T-helper 22 cell (primary cell): ENCODE measurements around the gene SLC6A12.

Source experiments
- DNase-seq: peaks from one replicate; pipeline ENCODE4 v3.0.0-alpha.2; 2020; ENCODE audit warnings: low read depth

SLC6A12 gene

DNA sequence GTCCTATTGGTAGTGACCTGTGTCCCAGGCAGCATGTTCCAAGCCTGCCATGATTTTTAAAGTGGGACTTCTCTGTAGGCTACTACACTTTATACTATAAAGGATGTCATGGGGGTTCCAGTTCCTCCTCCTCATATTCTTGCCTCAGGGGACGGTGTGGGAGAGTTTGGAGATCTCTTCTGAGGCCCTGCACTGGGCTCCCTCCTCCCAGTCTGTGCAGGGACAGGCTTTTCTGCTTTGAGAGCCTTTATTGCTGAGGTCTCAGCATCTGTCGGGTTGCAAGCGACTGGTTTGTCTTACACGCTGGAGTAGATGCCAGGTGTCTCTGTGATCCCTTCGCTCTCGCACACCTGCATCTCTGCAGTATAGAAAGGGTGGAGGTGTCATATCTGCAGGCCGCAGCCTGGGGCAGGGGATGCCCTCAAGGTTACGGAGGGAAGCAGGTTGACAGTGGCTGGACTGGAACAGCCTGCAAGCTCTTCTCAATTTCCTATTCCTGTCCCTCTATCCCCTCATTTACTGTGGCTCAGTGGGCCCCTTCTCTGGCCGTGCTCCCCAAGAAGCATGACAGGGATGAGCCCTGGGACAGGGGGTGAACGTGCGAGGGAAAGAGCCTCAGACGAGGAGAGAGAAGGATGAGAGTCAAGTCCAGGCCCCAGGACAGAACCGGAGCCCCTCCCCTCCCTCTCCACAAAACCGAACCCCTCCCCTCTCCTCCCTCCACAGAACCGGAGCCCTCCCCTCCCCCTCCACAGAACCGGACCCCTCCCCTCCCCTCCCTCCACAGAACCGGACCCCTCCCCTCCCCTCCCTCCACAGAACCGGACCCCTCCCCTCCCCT is 51.3 kb downstream of the SLC6A12 start:
- DNase-seq = no peak

DNA sequence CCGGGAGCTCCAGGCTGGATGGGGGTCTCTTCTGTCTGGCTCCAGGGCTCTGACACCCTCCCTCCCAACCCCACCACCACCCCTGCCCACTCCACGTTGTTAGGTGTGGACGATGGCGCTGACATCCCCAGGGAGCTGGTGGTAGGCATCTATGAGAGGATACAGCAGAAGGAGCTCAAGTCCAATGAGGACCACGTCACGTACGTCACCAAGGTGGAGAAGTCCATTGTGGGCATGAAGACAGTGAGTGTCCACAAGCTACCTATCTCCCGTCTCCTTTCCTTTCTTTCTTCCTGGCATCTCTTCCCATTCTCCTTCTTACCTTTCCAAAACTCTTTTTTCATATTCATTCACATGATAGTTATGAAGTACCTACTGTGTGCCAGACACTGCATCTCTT is 52.1 kb downstream of the SLC6A12 start:
- no peak for DNase-seq

DNA sequence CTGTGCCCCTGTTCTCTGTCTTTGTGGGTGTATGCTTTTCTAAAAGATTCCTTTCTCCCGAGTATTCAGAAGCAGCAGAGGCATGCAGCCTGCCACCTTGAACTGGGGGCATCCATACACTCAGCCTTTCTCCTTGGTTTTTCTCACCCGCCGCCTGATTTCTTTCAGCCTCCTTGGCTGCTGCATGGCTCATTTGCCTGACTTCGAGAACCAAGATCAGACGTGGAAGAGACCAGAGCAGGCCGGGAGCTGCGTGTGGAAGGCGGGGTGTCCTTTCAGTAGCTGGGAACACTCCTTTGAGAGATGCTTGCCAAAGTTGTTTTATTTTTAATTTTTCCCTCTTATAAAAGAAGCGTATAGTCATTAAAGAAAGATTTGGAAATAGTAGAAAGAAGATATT is 53.1 kb downstream of the SLC6A12 start:
- DNase-seq = no peak

DNA sequence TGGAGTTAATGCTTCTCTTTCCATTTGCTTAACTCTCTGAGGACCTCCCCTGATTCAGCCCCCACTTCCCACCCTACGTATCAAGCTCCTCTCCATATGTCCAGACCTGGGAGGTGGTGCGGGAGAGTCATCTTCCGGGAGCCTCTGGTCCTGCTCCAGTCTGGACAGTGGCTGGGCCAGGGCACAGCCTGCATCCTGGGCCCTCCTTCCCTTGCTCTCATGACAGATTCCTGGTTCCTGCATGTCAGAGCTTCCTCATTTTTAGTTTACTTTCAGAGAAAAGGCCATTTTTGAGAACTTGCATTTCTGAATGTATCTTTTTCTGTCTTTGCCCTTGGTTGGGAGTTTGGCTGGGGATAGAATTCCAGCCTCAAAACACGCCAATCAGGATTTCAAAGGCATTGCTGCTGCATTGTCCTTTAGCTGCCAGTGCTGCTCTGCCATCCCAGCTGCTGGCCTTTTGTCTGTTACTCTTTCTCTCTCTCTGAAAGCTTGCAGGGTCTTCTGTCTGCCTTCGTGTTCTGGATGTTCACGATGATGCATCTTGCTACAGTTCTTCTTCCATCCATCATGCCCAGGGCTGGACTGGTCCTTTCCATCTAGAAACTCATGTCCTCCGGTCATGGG is 54.7 kb downstream of the SLC6A12 start:
- no peak for DNase-seq

DNA sequence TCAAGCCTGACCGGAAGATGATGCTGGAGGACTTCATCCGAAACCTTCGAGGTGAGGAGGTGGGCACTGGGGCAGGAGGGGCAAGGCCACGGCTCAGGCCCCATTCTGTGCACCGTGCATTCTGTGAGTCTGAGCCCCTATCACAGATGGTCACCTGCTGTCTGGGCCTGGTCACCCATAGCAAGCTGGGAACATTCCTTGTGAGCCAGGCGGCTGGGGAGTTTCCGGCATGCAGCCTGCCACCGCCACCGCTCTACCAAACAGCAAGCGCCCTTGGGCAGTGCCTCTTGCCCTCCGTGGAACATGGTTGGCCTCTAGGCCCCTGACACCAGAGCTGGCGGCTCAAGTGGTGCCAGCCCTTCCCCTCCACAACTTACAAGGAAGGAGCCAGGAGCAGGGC is 56.3 kb downstream of the SLC6A12 start:
- DNase-seq = no peak

DNA sequence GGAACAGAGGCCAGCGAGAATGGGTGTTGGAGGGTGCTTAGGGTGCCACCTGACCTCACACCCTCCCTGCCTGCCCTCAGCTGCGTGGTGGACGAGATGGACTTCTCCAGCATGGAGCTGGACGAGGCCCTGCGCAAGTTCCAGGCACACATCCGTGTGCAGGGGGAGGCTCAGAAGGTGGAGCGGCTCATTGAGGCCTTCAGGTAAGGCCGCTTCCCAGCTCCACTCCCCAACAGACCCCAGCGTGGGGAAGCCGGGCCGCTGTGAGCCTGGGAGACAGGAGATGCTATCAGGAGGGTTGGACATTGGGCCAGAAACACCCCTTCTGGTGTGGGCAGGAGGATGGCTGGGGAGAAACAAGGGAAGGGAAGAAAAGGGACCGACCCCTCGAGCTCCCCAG is 57.0 kb downstream of the SLC6A12 start:
- no peak for DNase-seq

DNA sequence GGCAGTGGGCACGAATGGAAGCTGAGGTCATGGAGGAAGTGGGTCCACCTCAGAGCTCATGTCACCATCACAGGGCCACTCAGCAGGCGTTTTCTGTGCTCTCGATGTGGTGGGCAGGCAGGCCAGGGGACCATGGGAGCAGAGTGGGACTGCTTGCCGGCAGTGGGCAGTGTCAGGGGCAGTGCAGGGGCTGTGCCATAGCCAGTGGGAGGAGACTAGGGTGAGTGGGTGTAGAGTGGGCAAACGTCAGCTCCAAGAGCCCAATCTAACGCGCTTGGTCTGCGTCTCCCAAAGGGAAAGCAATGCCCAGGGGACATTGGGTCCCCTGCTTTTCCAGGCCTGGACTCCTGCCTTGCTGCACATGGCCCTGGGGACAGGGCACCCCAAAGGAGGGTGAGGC is 58.3 kb downstream of the SLC6A12 start:
- DNase-seq = no peak

DNA sequence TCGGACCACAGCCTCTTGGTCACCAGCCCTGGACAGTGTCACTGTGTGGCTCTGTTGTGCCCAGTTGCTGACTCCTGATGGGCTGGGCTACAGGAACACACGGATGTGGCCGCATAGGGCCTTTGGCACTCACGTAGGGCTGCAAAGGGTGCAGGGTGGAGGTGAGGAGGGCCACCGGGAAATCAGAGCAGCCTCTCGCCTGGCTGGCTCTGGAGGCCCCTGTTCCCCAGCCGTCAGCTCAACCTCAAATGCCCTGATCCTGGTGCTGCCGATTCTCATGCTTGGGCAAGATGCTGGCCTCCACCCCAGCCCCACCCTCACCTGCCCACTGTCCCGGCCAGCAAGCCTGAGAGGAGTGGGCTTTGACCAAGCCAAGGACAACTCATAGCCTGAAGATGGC is 59.0 kb downstream of the SLC6A12 start:
- no peak for DNase-seq

DNA sequence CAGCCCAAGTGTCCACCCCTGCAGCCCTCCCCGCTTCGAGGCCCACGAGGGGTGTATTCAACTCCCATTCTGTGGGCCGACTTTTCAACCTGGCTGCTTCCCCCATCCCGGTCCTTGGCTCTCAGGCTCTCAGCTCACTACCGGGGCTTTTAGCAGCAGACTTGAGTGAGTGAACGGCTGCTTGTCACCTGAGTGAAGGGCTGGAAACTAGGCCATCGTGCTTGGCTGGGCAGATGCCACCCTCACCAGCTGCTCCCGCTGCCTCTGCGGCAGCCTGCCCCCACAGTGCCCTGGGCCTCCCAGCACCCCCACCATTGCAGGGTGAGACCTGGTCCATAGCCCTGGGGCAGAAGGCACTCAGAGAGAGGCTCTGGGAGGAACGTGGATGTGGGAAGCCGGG is 59.9 kb downstream of the SLC6A12 start:
- DNase-seq = no peak

DNA sequence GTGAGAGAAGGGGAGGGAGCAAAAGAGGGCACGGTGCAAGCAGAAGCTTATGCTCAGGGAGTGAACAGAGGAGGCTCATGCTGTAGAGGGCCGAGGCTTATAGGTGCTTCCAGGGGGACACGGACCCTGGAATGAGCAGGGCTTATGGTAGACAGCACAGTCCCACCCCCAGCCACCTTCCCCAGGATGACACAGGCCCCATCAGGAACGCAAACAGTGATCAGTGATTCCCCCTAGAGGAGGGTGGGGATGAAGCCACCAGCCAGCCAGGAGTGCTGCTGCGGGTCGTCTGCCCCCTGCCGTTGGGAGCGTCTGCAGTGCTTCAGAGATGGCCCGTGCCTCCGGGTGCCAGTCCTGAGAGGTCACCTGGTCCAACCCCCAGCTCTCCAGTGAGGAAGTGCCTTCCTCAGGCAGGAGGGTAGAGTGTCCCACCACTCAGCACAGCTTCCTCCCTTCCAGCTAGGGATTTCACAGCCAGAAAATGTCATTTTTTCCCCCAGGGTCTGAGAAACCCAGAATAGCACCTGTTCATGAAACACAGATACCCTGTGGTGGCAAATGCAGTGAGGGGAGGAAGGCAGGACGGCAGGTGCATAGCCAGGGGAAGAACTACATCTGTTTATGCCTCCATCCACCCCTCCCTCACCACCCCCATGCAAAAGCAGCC is 60.7 kb downstream of the SLC6A12 start:
- DNase-seq = no peak

DNA sequence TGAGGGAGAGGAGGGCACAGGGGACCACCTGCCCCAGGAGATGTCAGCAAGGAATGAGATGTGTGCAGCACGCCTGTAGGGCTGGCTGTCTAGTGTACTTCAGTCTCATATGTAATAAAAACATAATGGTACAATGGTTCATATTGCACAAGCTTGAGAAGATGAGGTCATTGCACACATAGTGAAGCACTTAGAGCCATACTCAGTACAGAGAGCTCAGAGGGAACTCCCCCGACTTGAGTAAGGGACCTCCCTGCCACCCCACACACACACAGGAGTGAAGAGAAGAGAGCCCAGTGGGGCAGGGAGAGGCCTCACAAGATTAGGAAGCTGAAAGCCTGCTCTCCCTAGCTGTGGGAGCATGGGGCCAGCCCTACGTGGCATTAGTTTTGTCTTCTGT is 61.5 kb downstream of the SLC6A12 start:
- DNase-seq = no peak

DNA sequence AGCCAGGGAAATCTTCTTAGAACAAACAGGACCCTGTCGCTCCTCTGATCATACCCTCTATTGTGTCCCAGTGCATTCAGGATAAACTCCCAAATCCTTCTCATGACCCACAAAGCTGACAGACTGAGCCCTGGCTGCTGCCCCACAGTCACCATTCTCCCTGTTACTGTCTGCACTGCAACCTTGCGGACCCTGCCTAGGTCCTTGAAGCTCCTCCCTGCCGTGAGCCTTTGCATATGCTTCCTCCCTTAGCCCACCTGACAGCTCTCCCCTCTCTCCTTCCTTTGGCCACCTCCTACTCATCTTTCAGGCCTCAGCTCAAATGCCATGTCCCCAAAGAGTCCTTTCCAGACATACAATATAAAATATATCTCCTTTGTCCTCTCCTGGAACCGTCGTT is 62.4 kb downstream of the SLC6A12 start:
- DNase-seq = no peak

DNA sequence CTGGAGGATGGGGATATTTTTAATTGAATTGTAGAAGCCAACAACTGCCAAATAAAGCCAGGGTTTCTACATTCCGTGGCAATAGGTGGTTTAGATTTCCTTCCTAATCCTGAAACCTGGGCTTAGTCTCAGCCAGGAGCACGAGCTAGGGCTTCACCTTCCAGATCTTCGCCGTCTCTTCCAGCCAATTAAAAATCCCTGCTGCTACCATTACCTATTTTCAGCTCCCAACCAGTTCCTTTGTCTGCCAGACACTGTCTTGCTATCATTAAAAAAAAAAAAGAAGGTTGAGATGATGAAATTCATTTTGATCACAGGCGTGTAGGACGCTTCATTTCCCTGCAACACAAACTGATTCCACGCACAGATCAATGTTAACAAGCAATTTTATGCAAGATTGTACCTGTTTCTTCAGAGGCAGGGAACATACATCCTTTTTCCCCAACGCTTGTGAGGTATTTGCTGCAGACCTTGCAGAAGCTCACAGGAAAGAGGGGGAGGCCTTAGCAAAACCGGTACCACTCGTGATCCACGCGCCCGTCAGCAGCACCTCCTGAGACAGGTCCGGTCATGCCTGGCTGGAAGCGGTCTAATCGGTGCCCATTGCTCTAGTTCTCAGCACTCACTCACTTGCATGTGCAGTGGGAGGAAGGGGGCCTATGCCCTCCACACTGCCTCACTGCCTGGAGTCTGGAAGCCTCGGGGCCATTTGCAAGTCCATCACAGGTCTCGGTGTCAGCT is 65.1 kb downstream of the SLC6A12 start:
- no peak for DNase-seq

DNA sequence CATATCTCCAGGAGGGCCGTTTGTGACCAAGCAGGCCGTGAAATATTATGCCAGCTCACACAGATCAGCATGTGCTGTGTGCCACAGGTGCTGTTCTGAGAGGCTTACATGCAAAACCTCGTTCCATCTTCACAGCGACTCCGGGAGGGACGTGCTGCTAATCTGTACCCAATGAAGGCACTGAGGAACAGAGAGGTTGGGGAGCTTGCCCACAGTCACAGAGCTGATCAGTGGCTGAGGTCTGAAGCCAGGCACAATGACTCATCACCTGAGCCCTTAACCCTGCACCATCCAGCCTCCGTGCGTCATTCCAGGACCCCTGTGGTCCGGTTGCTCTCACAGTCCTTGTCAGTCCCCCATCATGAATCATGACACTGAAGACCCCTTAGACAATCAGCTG is 66.7 kb downstream of the SLC6A12 start:
- DNase-seq = no peak

DNA sequence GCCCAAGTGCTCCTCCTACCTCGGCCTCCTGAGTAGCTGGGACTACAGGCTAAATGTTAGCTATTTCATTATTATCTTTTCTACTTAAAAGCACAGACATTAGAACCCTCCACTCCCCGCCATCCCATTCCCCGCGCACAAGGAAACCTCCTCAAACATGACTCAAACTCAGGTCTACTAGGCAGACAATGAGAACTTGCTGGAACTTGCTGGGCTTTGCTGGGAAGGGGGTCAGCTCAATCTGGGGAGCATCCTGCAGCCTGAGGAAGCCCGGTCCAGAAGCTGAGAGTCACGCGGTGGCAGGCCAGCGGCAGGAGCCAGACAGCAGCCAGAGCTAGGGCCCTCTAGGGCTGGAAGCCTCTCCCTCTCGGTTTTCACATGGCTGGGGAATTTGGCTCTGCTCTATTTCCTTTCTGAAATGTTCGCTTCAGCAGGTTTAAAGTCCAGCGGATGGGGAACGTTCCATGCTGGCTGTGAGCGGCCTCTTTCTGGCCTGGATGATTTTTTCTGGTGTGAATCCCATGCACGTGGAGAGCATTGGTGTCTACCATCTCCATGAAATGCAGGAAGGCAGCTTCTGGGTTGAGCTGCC is 68.5 kb downstream of the SLC6A12 start:
- DNase-seq = no peak

DNA sequence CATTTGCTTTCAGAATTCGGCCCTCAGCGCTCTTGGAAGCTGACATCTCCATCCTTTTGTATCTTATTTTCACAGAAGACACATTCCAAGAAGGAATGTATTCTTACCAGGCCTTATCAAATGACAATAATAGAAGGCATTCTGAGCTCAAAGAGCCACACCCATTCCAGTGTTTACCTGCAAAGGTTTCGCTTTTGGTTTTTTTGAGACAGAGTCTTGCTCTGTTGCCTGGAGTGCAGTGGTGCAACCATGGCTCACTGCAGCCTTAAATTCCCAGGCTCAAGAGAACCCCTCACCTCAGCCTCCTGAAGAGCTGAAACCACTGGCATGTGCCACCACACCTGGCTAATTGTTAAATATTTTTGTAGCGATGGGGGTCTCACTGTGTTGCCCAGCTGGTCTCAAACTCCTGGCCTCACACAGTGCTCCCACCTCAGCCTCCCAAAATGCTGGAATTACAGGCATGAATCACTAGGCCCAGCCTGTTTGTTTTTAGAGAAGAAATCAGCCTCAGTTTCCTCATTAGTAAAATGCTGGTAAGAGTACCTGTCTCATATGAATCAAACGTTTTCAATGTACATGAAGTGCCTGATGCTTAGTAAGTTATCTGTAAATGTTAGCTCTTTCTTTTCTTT is 69.2 kb downstream of the SLC6A12 start:
- no peak for DNase-seq

DNA sequence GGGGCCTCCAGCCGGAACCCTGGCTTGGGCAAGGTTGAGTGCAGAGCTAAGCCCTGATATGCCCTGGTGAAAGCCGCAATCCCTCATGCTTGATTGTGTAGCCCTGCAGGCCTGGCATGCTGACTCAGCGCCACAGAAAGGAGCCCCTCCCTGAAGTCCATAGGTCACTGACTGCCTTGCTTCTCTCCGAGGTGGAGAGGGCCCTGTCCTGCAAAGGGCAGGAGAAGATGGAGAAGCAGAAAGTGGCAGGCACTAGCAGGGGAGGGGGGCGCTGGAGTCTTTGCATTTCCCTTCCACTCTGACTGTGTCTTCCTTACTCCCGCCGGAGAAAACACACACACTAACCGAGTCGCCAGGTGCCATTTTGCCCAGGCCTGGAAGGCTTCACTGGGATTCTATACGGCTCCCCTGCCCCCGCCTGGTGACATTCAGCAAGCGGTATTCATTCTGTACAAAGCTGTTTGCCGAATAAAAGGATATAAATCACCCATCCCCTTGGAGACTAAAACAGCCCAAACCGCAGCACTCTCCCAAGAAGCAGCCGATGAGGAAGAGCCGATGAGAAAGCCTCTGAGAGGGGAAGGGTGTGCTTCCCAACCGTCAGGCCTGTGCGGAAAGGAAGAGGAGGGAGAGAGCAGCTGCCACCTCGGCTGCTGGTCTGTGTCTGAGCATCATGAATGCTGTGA is 69.8 kb downstream of the SLC6A12 start:
- DNase-seq = no peak

DNA sequence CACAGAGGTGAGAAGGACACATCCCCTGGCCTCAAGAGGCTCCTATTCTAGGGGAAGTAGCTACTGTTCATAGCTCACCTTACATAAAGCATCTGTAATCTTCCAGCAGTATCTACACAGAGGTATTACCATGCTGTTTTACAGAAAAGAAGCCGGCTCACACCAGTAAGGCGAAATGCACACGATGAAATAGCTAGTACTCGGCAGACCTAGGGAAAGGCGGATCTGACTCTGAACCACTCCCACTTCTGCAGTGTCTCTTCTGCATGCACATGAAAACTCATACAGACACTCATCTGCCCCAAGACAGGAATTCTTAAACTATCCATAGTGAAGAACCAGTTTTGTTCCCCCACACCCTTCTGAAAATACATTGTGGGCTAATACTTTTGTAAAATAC is 73.8 kb downstream of the SLC6A12 start:
- no peak for DNase-seq
